GM21360 (cell line): ENCODE data around the gene DOCK7.
A peak's percentile ranks its signal among the peaks of the same experiment; 100 is the strongest.
"Not testable (repeated sequence)": the region's sequence is repeated elsewhere in the genome, so short reads cannot be mapped to it uniquely, and the experiment has no call there.

Experiments used
- ATAC-seq: cut with Tn5 transposase; IDR thresholded peaks from one replicate; pipeline ENCODE4 v1.9.1; 2021; ENCODE audit warnings: mild to moderate bottlenecking, moderate library complexity; ENCODE audit not compliant: unreplicated experiment

The DOCK7 gene

DNA sequence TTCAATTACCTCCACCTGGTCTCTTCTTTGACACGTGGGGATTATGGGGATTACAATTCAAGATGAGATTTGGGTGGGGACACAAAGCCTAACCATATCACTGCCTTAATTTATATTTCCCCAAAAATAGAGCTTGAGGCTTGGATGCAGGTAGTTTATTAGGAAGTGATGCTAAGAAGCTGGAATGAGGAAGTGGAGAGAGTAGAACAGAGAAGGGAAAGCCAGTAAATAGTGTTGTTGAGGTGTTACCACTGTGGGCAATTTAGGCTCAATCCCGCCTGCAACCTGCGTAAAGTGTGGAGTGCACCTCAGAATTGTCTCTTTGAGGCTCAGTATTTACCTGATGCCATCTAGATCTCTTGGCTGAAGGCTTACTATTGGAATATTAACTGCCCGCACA is 4.9 kb upstream of the DOCK7 start:
- ATAC-seq: no peak

DNA sequence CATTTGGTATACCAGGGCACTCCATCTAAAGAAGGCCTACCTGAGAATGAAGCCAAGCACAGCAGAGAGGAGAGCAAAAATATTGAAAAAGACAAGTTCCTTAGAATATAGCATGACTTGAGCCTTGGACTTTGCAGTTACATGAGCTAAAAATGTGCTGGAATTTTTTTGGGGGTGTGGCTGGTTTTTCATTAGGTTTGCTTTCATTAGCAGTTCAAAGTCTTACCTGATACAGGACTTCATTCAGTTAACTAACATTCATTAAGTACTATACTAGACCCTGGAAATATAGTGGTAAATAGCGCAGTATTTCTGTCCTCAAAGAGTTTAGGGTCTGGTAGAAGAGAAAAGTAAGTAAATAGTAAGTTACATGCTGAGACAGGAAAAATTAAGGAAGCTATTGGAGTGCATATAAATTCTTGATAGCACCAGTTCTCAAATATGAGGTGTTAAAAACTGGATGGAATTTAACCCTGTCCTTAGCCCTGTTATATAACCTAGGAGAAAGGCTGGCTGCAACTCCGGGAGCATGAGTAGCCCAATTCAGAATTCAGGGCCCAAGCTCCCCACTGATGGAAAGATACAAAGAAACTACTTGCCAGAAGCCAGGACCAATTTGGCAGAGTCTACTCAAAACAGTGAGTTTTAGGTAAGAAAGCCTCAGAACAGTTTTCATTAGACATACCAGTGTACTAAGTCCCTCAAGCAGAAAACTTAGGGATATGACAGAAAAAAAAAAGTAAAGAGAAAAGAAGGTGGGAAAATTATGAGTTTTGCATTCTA is 3.1 kb upstream of the DOCK7 start:
- ATAC-seq: no peak

DNA sequence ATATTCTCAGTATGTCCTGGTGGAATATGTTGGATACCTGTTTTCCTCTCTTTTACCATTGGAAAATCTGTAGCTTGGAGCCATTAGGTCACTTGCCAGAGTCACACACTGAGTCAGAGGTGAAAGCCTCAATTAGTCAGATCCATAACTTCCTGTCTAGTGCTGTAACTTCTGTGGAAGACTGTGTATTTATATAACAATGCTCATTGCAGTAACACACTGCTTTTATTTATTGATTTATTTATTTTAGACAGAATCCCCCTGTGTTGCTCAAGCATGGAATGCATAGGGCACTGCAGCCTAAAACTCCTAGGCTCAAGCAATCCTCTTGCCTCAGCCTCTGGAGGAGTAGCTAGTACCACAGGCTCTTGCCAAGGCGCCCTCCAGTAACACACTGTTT is 1.3 kb upstream of the DOCK7 start:
- no peak for ATAC-seq

DNA sequence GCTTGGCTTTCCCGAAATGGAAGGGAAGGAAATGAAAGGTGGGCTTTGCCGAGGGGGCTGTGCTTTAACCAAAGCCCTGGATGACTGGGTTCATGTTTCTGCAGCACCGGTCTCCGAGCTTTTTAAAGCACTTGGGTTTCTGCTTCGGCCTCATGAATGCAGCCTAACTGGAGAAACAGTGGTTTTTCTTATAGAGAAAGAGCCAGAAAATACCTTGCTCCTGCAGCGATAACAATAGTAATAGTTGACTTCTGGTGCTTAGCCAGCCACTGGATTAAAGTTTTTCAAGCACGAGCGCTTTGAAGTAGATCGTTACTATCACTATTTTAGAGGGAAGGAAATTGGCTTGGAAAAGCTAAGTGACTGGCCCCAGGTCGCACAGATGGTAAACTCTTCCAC is 500 bp upstream of the DOCK7 start:
- peak; percentile 1 for ATAC-seq

DNA sequence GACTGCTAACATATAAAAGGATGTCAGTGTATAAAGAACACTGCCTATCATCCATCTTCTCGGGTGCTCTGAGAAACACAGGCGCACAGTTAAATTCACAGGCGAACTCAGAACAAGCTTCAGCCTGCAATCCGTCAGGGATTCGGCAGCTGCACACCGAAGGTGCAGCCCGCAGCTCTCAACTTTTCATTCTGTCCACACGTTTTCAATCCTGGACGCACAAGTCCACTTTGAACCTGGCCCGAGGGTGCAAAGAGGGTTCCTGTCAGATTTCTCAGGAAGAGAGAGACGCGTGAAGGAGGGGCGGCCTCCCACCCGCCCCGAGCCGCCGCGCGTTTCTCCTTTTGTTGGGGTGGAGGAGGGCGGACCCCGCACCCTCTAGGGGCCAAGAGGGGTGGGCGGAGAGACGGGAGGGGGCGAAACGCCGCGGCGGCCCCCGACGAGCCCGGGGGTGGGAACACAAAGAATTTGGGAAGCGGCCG is 724 bp downstream of the DOCK7 start:
- ATAC-seq: peak; percentile 27

DNA sequence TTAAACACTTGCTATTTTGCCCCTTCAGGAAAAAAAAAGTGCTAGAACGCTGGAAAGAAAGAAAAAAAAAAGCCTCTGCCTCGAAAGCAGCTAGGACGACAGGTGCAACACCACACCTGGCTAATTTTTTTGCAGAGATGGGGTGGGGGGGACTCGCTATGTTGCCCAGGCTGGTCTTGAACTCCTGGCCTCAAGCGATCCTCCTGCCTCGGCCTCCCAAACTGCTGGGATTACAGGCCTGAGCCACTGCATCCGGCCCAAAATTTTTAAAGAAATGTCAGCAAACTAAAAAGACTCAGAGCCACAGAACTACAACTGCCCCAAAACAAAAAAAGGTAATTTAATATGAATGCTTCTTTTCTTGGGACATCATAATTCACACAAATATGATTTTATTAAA is 1.4 kb downstream of the DOCK7 start:
- no peak for ATAC-seq

DNA sequence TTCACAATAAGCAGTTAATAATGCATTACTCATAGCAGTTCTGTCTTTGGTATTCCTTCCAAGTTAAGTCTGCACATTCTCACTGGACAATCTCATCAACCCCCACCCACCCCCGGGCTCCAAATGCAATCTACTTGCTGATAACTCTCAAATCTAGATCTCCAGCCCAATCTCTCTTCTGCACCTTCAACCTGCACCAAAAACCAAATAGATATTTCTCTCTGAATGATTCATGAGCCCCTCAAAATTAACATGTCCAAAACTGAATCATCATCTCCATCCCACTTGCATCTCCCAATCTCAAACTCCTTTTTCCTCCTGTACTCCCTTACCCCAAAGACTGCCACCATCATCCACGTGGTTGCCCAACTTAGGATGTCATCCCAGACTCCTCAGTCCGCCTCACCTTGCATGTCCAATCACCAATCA is 2.7 kb downstream of the DOCK7 start:
- ATAC-seq: no peak

DNA sequence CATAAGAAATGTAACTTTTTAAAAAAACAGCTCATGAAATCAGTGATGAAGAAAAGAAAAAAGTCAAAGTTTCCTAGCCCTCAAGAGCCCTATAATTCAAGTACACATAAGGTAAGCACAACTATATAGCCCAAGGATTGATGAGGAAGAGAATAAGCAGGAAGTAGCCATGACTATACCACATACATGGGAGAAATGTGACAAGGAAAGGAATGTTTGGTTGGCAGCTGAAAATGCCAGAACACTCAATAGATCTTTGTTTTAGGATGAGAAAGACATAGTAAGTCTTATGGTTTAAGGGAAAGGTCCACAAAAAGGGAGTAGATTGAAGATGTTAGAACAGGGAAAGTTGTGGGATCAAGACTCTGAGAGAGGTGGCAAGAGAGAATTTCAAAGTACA is 5.7 kb downstream of the DOCK7 start:
- no peak for ATAC-seq

DNA sequence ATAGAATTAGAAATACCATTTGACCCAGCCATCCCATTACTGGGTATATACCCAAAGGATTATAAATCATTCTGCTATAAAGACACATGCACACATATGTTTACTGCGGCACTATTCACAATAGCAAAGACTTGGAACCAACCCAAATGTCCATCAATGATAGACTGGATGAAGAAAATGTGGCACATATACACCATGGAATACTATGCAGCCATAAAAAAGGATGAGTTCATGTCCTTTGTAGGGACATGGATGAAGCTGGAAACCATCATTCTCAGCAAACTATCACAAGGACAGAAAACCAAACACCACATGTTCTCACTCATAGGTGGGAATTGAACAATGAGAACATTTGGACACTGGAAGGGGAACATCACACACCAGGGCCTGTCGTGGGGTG is 7.2 kb downstream of the DOCK7 start:
- ATAC-seq: not testable (repeated sequence)

DNA sequence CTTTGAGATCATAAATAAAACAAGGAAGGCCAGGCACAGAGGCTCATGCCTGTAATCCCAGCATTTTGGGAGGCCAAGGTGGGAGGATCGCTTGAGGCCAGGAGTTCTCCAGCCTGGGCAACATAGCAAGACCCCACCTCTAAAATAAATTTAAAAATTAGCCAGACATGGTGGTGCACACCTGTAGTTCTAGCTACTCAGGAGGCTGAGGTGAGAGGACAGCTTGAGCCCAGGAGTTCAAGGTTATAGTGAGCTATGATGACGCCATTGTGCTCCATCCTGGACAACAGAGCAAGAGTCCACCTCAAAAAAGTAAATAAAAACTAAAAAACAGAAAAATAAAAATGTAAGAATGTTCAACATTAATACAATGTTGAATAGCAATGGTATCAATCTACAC is 10.4 kb downstream of the DOCK7 start:
- ATAC-seq: not testable (repeated sequence)

DNA sequence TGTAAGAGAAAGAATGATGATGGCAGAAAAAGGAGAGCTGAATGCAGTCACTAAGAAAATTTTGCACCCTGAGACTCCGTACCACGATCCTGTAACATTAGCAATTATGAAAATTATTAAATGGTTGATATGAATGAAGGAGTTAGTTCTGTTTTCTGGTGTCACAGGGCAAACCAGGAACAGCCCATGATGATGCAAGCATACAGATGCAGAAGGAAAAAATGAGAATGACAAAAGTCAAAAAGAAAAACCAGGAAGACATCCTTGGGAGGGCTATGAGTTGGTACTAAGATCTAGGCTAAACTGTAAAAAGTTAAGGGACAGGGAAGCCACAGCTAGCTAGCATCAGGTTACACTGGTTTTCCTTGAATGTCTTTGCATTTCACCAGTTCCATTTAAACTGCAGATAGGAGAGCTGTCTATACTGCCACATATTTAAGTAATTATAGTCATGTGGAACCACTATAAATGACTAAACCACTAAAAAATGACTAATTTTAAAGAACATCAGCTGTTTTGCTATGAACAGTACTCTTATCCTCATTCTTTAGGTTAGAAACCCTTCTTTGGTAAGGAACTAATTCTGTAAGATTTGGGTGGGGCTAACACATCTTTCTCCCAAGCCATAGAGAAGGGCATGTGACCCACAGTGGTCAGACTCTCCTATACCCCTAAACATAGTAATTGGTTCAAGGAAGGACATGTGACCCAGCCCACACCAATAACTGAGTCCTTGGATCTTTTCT is 11.4 kb downstream of the DOCK7 start:
- no peak for ATAC-seq

DNA sequence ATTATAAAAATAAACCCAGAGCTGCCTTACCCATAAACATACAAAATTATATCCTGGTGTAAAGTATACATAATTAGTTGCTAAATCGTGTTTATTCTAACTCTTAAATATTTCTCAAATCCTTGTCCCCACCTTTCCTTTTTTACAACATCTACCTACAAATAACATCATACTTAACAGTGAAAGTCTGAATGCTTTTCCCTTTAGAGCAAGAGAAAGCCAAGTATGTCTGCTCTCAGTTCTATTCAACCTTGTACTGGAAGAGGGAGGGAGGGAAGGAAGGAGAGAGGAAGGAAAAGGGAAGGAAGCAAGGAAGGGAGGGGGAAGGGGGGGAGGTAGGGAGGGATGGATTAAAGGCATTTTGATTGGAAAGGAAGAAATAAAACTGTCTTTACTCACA is 14.6 kb downstream of the DOCK7 start:
- no peak for ATAC-seq

DNA sequence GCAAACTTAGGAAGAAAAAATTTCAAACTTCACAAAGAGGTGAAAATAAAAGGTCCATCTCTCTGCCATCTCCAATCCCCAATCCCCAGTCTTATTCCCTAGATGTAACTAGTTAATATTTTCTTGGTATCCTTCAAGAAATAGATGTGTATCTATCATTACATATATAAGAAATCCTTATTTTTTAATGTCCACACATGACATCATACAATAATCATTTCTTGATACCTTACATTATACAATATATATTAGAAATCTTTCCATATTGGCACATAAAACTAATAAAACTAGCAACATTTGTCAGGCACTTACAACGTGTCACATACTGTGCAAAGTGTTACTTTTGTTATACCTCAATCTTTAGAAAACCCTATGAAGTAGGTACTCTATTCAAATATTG is 16.2 kb downstream of the DOCK7 start:
- no peak for ATAC-seq

DNA sequence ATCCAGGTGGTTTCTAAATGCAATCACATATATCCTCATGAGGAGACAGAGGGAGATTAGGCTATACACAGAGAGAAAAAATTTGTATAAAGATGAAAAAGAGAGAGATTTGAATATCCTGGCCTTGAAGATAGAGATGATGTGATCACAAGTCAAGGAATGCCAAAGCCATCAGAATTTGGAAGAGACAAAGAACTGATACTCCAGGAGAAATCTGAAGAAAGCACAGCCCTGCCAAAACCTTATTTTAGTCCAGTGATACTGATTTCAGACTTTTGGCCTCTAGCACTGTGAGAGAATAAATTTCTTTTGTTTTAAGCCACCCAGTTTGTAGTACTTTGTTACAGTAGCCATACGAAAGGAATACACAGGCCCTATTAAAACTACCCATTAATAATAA is 33.4 kb downstream of the DOCK7 start:
- no peak for ATAC-seq

DNA sequence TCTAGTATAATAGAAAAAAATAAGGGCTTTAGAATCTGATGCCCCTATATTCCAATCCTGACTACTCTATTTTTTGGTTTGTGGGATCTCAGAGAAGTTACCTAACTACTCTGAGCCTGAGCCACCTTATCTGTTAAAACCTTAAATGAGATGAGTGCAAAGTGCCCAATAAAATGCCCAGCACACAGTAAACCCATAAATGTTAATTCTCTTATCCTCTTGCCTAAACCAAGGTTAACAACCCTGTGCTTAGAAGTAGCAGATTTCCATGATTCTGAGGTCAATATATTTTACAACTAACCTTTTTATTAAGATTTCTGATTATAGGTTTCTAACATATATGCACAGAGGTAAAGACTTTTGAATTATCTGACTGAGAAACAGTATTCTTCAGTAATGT is 35.8 kb downstream of the DOCK7 start:
- ATAC-seq: no peak

DNA sequence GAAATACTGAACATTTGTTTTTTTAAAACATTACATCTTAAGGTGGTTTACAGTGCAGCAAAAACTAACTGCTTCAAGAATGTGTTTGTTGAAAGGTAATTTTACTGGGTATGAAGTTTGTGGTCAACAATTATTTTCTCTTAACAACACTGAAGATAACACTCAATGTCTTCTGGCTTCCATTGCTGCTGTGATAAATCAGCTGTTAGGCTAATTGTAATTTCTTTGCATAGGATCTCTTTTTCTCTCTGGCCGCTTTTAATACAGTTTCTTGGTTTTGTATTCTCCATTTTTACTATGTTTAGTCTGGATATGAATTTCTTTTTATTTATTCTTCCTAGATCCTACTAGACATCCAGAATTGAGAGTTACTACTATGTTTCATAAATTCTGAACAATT is 44.9 kb downstream of the DOCK7 start:
- no peak for ATAC-seq

DNA sequence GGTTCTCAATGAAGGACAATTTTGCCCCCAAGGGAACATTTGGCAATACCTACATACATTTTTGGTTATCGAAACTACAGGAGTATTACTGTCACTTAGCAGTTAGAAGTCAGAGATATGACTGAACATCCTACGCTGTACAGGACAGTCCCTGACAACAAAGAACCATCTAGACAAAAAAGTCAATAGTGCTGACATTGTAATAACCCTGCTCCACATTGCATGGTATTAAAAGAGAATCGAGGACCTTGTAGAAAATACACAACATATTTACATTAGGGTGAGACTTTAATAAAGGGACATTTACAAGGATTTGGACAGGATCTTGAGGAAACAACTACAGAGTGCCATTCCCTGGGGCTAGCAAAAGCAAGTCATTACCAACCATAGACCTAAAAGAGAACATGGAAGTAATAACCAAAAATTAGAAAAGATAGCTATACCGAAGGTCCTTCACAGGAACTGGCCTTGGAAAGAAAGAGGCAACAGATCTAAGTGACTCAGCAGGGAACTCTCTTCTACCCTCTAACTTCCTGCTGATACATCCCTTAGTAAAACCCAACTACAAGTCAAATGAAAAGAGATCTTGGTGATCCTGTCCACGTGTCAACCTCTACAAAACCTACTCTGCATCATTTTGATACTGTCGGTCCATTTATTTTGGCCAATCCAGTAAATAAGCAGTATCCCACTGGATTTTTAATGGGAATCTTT is 50.6 kb downstream of the DOCK7 start:
- ATAC-seq: no peak

DNA sequence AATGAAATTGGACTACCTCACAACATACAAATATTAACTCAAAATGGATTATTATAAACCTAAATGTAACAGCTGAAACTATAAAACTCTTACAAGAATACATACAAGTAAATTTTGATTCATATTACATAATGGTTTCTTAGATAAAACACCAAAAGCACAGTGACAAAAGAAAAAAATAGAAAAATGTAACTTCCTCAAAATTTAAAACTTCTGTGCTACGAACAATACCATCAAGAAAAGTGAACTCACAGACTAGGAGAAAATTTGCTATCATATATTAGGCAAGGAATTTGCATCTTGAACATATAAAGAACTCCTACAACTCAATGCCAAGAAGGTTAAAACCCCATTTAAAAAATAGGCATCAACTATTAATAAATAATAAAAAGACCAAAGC is 59.7 kb downstream of the DOCK7 start:
- no peak for ATAC-seq

DNA sequence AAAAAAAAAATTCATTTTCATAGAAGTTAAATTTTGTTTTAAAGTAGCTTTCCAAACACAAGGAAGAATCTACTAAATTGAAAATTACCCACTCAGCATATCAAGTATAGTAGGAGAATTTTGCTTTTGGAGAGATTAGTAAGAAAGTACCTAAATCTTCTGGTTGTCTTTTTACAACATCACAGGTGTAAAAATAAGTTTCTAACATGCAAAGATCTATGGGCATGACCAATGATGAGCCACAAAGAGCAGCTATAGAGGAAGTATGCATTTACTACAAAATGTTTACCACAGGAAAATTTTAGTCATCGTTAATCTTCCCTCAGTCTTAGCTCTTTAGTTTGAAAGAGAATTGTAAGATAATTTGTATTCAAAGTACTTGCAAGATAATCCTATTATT is 62.8 kb downstream of the DOCK7 start:
- peak; percentile 62 for ATAC-seq

DNA sequence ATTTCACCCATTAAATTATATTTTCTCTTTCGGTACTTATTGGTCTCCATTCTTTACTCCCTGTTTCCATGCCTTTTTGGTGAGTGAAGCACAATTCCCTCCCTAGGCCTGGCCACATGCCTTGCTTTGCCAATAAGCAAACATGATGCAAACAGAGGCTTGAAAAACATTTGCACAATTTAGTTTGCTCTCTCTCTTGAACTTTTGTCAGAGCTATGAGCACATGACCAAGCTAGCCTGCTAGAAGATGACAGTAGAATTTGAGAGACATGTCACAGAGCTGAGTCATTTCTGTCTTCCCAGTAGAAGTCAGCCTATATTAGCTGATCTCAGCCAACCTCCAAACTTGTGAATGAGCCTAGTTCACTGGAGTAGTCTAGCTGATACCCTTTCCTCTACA is 66.3 kb downstream of the DOCK7 start:
- peak; percentile 94 for ATAC-seq

DNA sequence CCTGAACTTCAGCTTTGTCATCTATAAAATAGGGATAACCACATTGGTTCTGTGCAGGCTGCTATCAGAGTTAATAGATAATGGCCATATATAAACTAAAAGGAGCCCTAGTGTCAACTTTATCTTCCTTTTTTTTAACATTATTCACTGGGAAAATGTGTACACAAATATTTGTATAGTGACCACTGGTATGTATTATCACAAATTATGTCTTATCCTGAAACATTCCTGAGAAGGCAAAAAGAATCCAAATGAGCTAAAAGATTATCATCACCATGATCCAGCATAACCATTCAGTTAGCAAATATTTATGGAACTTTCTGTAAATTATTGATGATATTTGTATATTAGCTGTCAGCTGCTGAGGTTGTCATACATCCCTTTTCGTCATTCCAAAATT is 74.3 kb downstream of the DOCK7 start:
- ATAC-seq: no peak

DNA sequence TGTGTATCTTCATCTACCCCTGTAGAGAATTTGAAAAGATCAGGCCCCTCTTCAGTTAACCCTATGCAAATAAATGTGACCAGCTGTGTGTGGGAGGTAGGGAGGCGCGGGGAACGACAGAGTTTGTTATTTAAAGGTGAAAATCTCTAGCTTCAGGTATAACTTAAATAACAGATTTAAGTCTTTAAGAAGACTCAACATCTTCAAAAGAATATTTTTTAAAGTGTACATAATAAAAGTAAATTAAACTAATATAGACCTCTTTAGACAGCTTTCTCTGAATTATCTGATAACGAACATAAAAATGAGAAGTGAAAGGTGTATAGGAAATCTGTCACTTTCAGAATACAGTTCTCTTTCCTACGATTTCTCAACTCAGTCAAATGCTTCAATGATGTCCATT is 74.9 kb downstream of the DOCK7 start:
- ATAC-seq: peak; percentile 85
